ENCODE data around the gene CEL. TPM values are rescaled to one million over a fixed set of nuclear protein-coding genes. Genes with fewer than 3 reads are reported as not detected.
"Not testable (repeated sequence)": the region's sequence is repeated elsewhere in the genome, so short reads cannot be mapped to it uniquely, and the experiment has no call there.

CEL gene
- total and polyA plus RNA-seq, 10 of the 15 experiments (the other 5 are each of a cell fraction or from before 2014, with no cell fraction given), result 0.05 to 4.1 (median 0.29) TPM; not detected in 2

GRCh38 chr9:133086212-133086860 lies 24.6 kb downstream of the CEL start:
- RAD21 ChIA-PET (ENCODE audit: unreplicated experiment); H3K36me3 ChIP-seq (ENCODE audit: control insufficient read depth in 2 of 2, insufficient read depth in 2 of 2, low read length in 1 of 2); H4K20me1 ChIP-seq (ENCODE audit: control insufficient read depth, insufficient read depth); H3K4me2 ChIP-seq (ENCODE audit: control insufficient read depth, insufficient read depth); SMC1A ChIA-PET (ENCODE audit: uncharacterized antibody, unreplicated experiment); H3K27ac ChIP-seq (ENCODE audit: control insufficient read depth, insufficient read depth); DNase-seq (ENCODE audit: low read depth, low spot score); intact Hi-C loops (cut with micrococcal nuclease; ENCODE audit: unreplicated experiment); ATAC-seq; BruUV-seq (replicated peaks); H3K4me3 ChIP-seq; H3K79me2 ChIP-seq (ENCODE audit: control insufficient read depth, insufficient read depth, low read length); H2AFZ ChIP-seq (ENCODE audit: control insufficient read depth, low read depth, low read length); H3K9me3 ChIP-seq (replicated peaks; ENCODE audit: control insufficient read depth, insufficient read depth, low read length); in situ Hi-C loops (cut with MboI); CTCF ChIA-PET; FAIRE-seq; H3K27me3 ChIP-seq (replicated peaks in 1 of 2; ENCODE audit: control insufficient read depth in 2 of 2, insufficient read depth in 2 of 2, low read length in 1 of 2); H3K4me1 ChIP-seq (ENCODE audit: control insufficient read depth, insufficient read depth, low read length); H3K9ac ChIP-seq (ENCODE audit: control insufficient read depth, insufficient read depth, low read length): not testable (repeated sequence)
- POLR2A ChIA-PET, result interaction anchor here (1.3 kb wide), 1 partner anchor 32 kb away, joined by 3 read pairs; no protein-coding TSS in a partner anchor
- 62% methylated on average over 16 of the region's 17 CpGs for WGBS (ENCODE audit: insufficient coverage, insufficient replicate concordance, low lambda C conversion rate, missing lambda C conversion rate)

- WGBS (ENCODE audit: insufficient coverage, insufficient replicate concordance, low lambda C conversion rate, missing lambda C conversion rate), result 31% methylated on average over 10 of the region's 15 CpGs
- Histone ChIP-seq H3K79me2 (ENCODE audit: control insufficient read depth, insufficient read depth, low read length) (no peaks in the 10 kb centered on the region), H3K36me3 (ENCODE audit: control insufficient read depth in 2 of 2, insufficient read depth in 2 of 2, low read length in 1 of 2) (no peaks in the 10 kb centered on the region), H3K27ac (ENCODE audit: control insufficient read depth, insufficient read depth) (no peak overlapping the region), H3K9ac (ENCODE audit: control insufficient read depth, insufficient read depth, low read length) (no peak overlapping the region), H4K20me1 (ENCODE audit: control insufficient read depth, insufficient read depth) (no peaks in the 10 kb centered on the region; the same call in 1 of the 2 replicates), H3K4me2 (ENCODE audit: control insufficient read depth, insufficient read depth) (no peak overlapping the region), H3K9me3 (replicated peaks; ENCODE audit: control insufficient read depth, insufficient read depth, low read length) (no peaks in the 10 kb centered on the region), H2AFZ (ENCODE audit: control insufficient read depth, low read depth, low read length) (no peak overlapping the region), H3K4me1 (ENCODE audit: control insufficient read depth, insufficient read depth, low read length) (no peaks in the 10 kb centered on the region), H3K27me3 (replicated peaks in 1 of 2; ENCODE audit: control insufficient read depth in 2 of 2, insufficient read depth in 2 of 2, low read length in 1 of 2) (no peaks in the 10 kb centered on the region), H3K4me3 (no peak overlapping the region)
- in situ Hi-C loops (cut with MboI) (no loop called here), intact Hi-C loops (cut with micrococcal nuclease; ENCODE audit: unreplicated experiment) (no loop called here)
- POLR2A ChIA-PET, result interaction anchor here (1.3 kb wide), 1 partner anchor 31 kb away, joined by 3 read pairs; no protein-coding TSS in a partner anchor
- CTCF ChIA-PET, result no interaction called here
- no peak for ATAC-seq
- DNase-seq (ENCODE audit: low read depth, low spot score), result no peak
- SMC1A ChIA-PET (ENCODE audit: uncharacterized antibody, unreplicated experiment), result no interaction called here
- RAD21 ChIA-PET (ENCODE audit: unreplicated experiment), result no interaction called here
- no peak for FAIRE-seq
- TF ChIP-seq PAX8 (IDR thresholded peaks at IDR 0.05), result no peak
- no peak for TF ChIP-seq NFYB (IDR thresholded peaks at IDR 0.05; ENCODE audit: insufficient read depth, low read depth, low read length)
- TF ChIP-seq HCFC1 (IDR thresholded peaks at IDR 0.05; ENCODE audit: low read length), result no peak
- TF ChIP-seq STAT3 (IDR thresholded peaks at IDR 0.05; ENCODE audit: low read depth, low read length), result no peak
- no peak for TF ChIP-seq NRF1 (conservative IDR thresholded peaks at IDR 0.05; ENCODE audit: low read depth, low read length)
- TF ChIP-seq ZSCAN29 (IDR thresholded peaks at IDR 0.05), result no peak
- no peak for TF ChIP-seq SPI1 (IDR thresholded peaks at IDR 0.05; ENCODE audit: borderline replicate concordance, insufficient read depth, low read depth, low read length)
- no peak for TF ChIP-seq ZBTB11 (CRISPR knock-in tag; IDR thresholded peaks at IDR 0.05)
- TF ChIP-seq KLF5 (IDR thresholded peaks at IDR 0.05; ENCODE audit: partially characterized antibody), result no peak
- TF ChIP-seq CREB1 (IDR thresholded peaks at IDR 0.05; ENCODE audit: low read depth), result no peak
- TF ChIP-seq MYC (IDR thresholded peaks at IDR 0.05; ENCODE audit: insufficient read depth, insufficient read length, insufficient replicate concordance, low read length, severe bottlenecking), result no peak
- BruUV-seq (replicated peaks), result no TSS peak
These were observed 25.1 kb downstream of the CEL start for GRCh38 chr9:133086894-133087293.
